AG04450 (cell line): ENCODE results near the gene CSTF1. TPM values are rescaled to one million over a fixed set of nuclear protein-coding genes. Genes with fewer than 3 reads are reported as not detected.
A peak's percentile ranks its signal among the peaks of the same experiment; 100 is the strongest.

Experiments used
- CTCF ChIA-PET: fragments of 300-600, 350-600 bp; formaldehyde crosslinking; extraction: SDS; loops from one replicate; lab custom pipeline; 2022; ENCODE audit warnings: antibody characterized with exemption, inconsistent platforms; lab: Charles Lee
- POLR2A ChIA-PET: fragments of 350-600 bp; formaldehyde crosslinking; extraction: SDS; loops from one replicate; lab custom pipeline; 2021; ENCODE audit warnings: antibody characterized with exemption, inconsistent platforms; lab: Yijun Ruan, JAX
- DNase-seq: peaks from one replicate; pipeline ENCODE4 v3.0.0-alpha.2; 2011; ENCODE audit warnings: low read depth, low spot score
- H3K27ac ChIP-seq: one replicate; pipeline ENCODE4 v1.5.1; 2012; ENCODE audit warnings: low read depth, low read length, control low read depth
- H3K27me3 ChIP-seq: one replicate; pipeline ENCODE4 v1.6.0; 2012; ENCODE audit warnings: low read length; ENCODE audit not compliant: control insufficient read depth, insufficient read depth
- H3K4me3 ChIP-seq: 2 replicates; pipeline ENCODE4 v1.5.1; 2011; ENCODE audit warnings: mild to moderate bottlenecking, low read depth, low read length, control low read depth
- H3K9me3 ChIP-seq: 2 replicates; pipeline ENCODE4 v1.5.1; 2012; ENCODE audit warnings: low read length; ENCODE audit not compliant: control insufficient read depth, insufficient read depth
- polyA plus RNA-seq: library from polyadenylated mRNA; depleted of rRNA; stranded (reverse); fragments of >200 nt; gene quantifications from 2 replicates; pipeline ENCODE4 v1.2.3, GENCODE V29; 2011
- TF ChIP-seq, protein P1 (sequence below): IDR thresholded peaks from 2 replicates; pipeline ENCODE4 v1.5.1; 2011; ENCODE audit warnings: low read depth, low read length, control low read depth, inconsistent platforms

CSTF1 gene
- polyA plus RNA-seq, 1 experiment: 74.4 TPM

DNA sequence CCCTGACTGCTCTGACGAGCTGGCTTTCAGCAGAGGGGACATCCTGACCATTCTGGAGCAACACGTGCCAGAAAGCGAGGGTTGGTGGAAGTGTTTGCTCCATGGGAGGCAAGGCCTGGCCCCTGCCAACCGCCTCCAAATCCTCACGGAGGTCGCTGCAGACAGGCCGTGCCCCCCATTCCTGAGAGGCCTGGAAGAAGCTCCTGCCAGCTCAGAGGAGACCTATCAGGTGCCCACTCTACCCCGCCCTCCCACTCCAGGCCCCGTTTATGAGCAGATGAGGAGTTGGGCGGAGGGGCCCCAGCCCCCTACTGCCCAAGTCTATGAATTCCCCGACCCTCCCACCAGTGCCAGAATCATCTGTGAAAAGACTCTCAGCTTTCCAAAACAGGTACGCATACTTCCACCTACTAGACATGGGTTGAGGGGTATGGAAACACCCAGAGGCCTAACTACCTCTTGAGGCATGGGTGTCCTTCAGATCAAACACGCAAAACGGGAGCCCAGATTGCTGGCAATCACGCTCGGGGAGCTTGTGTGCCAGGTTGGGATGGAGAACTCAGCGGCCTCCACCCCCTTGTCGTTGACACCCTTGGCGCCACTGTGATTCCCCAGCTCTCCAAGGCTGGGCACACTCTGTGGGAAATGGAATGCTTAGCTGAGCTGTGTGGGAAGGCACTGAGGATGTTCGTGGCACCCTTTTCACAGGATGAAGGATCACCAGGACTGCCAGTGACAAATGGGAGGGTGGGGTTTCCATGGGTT, 44.9 kb downstream of the CSTF1 start:
- Histone ChIP-seq H3K4me3 (no peak overlapping the region), H3K27ac (peak overlapping the region; percentile 65), H3K9me3 (no peaks in the 10 kb centered on the region; the same call in 1 of the 2 replicates), H3K27me3 (no peaks in the 10 kb centered on the region)
- CTCF ChIA-PET: interaction anchor here (0.9 kb wide), 1 partner anchor 15 kb away, joined by 3 read pairs; no protein-coding TSS in a partner anchor
- TF ChIP-seq, protein P1, sequence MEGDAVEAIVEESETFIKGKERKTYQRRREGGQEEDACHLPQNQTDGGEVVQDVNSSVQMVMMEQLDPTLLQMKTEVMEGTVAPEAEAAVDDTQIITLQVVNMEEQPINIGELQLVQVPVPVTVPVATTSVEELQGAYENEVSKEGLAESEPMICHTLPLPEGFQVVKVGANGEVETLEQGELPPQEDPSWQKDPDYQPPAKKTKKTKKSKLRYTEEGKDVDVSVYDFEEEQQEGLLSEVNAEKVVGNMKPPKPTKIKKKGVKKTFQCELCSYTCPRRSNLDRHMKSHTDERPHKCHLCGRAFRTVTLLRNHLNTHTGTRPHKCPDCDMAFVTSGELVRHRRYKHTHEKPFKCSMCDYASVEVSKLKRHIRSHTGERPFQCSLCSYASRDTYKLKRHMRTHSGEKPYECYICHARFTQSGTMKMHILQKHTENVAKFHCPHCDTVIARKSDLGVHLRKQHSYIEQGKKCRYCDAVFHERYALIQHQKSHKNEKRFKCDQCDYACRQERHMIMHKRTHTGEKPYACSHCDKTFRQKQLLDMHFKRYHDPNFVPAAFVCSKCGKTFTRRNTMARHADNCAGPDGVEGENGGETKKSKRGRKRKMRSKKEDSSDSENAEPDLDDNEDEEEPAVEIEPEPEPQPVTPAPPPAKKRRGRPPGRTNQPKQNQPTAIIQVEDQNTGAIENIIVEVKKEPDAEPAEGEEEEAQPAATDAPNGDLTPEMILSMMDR: no peak
- POLR2A ChIA-PET: interaction anchor here (3.1 kb wide), 1 partner anchor 8 kb away, joined by 52 read pairs; no protein-coding TSS in a partner anchor
- no peak for DNase-seq

- ChIA-PET CTCF (interaction anchor here (1.0 kb wide), 1 partner anchor 32 kb away, joined by 4 read pairs; no protein-coding TSS in a partner anchor), POLR2A (interaction anchor here (0.7 to 3.1 kb wide), 3 partner anchors 9 to 46 kb away, joined by 3 to 52 read pairs (median 3); partner anchors contain the start of genes AURKA and CSTF1)
- no peaks in the 10 kb centered on the region; the same call in 1 of the 2 replicates for H3K9me3 ChIP-seq
- TF ChIP-seq, protein P1: no peak
- no peaks in the 10 kb centered on the region for H3K27me3 ChIP-seq
- H3K27ac ChIP-seq: peak overlapping the region; percentile 97
- peak; percentile 32 for DNase-seq
- H3K4me3 ChIP-seq: no peak overlapping the region
These were observed 45.8 kb downstream of the CSTF1 start for GRCh38 chr20:56438284-56438683.

DNA sequence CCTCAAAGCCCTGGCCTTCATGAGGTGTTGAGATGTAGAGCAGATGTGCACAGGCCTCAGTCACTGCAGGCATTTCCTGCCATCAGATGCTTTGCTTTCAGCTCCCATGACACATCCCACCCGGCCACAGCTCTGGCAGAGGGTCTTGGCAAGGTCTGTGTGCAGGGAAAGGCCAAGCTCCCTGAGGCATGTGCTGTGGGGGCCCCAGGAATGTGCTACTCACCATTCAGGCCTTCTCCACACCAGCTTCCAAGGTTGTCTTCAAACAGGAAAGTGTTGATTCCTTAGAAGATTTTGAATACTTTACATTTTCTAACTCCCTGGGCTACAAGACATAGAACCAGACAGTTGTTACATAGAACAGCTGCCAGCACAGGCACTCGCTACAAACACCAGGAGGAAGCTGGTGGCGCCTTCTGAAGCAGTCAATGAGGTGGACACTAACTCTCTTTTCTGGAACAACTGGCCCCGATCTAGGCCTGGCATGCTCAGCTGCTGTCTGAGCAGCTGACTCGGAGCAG, 47.4 kb downstream of the CSTF1 start:
- TF ChIP-seq, protein P1: no peak
- ChIA-PET POLR2A (interaction anchor here (1.0 to 3.1 kb wide), 12 partner anchors 10 to 76 kb away, joined by 3 to 52 read pairs (median 8); partner anchors contain the start of genes AURKA, CASS4, CSTF1 and RTF2), CTCF (no interaction called here)
- Histone ChIP-seq H3K27me3 (no peaks in the 10 kb centered on the region), H3K27ac (peak overlapping the region; percentile 97), H3K4me3 (no peak overlapping the region), H3K9me3 (no peaks in the 10 kb centered on the region; the same call in 1 of the 2 replicates)
- peak; percentile 100 for DNase-seq

DNA sequence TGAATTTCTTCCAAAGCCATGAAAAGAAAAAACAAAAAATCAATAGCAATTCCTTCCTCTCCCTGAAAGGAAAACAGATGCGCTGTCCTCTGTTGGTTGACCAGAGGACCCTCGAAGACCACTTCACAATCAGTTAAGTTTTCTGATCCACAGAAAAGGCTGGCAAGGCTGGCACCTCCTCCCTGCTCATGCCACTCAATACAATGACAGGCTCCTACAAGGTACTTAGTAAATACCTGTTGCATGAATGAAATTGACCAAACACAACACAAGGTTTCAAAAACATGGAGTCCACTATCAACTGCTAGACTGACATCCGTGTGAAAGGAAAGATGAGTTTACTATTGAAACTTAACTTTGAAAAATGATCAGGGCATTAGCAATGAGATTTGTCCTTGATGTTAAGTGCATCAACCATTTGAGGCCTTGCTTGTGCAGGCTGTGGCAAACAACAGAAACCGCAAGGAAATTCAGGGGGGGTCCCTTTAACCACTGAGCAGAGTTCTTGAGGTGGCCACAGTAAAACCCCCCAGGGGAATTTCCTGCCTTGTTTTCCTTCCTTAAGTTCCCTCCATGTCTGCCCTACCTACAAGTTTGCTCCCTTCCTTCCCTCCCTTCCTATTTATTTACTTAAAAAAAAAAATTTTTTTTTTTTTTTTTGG, 48.0 kb downstream of the CSTF1 start:
- no peaks in the 10 kb centered on the region for H3K27me3 ChIP-seq
- no peak for DNase-seq
- H3K27ac ChIP-seq: peak overlapping the region; percentile 97
- no peak overlapping the region for H3K4me3 ChIP-seq
- CTCF ChIA-PET: interaction anchor here (0.8 kb wide), 1 partner anchor 43 kb away, joined by 6 read pairs; no protein-coding TSS in a partner anchor
- no peaks in the 10 kb centered on the region; the same call in 1 of the 2 replicates for H3K9me3 ChIP-seq
- POLR2A ChIA-PET: interaction anchor here (0.7 to 3.1 kb wide), 13 partner anchors 11 to 76 kb away, joined by 3 to 52 read pairs (median 8); partner anchors contain the start of genes AURKA, CASS4, CSTF1 and RTF2
- TF ChIP-seq, protein P1: no peak
